HG02759 (cell line): ENCODE data around the gene CXCL13.
A peak's percentile ranks its signal among the peaks of the same experiment; 100 is the strongest.
"Not testable (repeated sequence)": the region's sequence is repeated elsewhere in the genome, so short reads cannot be mapped to it uniquely, and the experiment has no call there.

Experiments used
- ATAC-seq: cut with Tn5 transposase; IDR thresholded peaks from one replicate; pipeline ENCODE4 v1.9.1; 2021; ENCODE audit warnings: mild to moderate bottlenecking, moderate library complexity; ENCODE audit not compliant: unreplicated experiment

CXCL13 gene, protein sequence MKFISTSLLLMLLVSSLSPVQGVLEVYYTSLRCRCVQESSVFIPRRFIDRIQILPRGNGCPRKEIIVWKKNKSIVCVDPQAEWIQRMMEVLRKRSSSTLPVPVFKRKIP

DNA sequence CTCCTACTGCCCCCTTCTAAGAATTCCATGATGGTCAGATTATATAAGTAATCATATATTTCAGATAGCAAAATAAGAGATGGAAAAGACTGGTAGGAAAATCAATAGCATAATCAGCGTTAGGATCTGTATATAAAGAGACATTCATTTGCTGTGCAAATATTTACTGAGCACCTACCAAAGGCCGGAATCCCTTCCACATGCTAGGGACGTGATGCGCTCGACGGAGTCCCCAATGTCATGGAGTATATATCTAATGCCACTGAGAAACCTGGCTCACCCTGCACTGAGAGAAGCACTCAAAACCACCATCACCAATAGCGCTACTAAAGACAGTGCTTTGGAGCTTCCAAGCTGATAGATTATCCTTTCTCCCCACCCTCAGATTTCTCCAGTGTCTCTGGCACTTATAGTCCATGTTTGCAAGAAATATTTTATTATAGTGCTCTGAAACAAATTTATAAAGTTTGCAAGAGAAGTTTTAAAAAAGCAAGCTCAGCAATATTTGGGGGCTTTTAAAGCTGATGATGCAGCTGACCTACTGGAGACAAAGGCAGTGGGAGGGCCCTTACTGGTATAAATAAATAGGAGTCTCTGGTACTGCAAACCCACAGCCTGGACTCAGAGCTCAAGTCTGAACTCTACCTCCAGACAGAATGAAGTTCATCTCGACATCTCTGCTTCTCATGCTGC lies at the start of gene CXCL13:
CXCL13 (plus strand) TSS at position 611 of the 693 bp plus-strand sequence; CDS start at position 657, 46 bp downstream.
- ATAC-seq, result no peak

DNA sequence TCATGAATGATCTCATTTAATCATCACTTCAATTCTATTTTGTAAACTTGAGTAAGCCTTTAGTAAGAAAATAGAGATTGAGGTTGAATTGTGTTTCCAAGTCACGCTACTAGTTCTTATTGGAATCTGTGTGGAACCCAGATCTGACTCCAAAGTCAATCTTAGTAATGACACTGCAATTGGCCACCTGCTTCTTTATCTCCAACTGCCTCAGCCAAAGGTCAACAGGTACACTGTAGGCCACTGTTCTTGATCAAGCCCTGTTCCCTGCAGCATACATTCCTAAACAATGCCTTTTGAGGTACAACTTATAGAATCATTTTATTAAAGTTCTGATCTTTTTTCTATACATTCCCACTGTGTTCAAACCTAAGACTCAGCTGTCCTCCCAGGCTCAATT lies 45.5 kb upstream of the CXCL13 start:
- ATAC-seq, result no peak

DNA sequence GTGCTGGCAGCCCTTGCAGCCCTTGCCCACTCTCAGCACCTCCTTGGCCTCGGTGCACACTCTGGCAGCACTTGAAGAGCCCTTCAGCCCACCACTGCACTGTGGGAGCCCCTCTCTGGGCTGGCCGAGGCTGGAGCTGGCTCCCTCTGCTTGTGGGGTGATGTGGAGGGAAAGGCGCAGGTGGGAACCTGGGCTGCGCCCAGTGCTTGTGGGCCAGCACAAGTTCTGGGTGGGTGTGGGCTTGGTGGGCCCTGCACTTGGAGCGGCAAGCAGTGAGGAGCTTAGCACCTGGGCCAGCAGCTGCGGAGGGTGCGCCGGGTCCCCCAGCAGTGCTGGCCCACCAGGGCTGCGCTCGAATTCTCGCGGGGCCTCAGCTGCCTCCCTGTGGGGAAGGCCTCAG lies 43.9 kb upstream of the CXCL13 start:
- ATAC-seq, result not testable (repeated sequence)

DNA sequence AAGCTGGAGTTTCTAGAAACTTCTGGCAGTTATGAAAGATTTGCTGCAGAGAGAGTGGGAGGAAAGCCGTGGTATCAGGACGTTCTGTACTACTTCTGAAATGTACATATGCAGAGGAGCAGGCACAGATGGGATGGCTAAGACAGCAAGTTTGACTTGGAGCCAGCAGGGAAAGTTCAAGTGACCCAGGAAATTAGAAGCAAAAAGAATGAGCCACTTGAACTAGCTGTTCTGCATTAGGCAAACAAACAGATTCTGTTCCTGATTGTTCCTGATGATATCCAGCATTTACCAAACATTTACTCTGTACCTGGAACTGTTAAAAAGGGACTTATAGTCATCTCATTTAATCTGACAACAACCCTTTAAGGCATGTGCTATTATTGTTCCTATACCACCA lies 41.4 kb upstream of the CXCL13 start:
- no peak for ATAC-seq

DNA sequence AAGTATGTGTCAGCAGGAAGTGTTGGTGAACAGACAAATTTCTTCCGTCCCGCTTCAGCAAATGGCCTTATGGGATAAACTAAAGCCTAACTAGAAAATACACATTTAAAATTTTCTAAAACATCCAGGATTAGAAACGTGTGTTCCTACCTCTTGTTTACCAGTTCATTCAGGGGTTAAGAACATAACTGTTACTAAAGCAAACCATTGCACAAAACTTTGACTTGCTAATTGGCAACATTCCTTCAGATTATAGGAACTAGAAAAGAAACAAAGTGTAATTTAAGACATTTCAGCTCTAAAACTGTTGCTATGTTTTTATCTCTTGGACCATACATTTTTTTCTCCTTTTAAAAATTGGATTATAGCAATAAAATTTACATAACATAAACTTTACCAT lies 39.5 kb upstream of the CXCL13 start:
- ATAC-seq, result no peak

DNA sequence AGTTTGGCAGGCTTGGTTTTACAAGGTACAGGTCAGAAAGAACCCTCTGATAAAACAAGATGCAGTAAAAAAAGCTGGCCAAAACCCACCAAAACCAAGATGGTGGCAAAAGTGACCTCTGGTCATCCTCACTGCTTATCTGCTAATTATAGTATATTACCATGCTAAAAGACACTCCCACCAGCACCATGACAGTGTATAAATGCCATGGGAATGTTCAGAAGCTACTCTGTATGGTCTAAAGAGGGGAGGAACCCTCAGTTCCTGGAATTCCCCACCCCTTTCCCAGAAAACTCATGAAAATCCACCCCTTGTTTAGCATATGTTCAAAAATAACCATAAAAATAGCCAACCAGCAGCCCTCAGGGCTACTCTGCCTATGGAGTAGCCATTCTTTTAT lies 38.1 kb upstream of the CXCL13 start:
- no peak for ATAC-seq

DNA sequence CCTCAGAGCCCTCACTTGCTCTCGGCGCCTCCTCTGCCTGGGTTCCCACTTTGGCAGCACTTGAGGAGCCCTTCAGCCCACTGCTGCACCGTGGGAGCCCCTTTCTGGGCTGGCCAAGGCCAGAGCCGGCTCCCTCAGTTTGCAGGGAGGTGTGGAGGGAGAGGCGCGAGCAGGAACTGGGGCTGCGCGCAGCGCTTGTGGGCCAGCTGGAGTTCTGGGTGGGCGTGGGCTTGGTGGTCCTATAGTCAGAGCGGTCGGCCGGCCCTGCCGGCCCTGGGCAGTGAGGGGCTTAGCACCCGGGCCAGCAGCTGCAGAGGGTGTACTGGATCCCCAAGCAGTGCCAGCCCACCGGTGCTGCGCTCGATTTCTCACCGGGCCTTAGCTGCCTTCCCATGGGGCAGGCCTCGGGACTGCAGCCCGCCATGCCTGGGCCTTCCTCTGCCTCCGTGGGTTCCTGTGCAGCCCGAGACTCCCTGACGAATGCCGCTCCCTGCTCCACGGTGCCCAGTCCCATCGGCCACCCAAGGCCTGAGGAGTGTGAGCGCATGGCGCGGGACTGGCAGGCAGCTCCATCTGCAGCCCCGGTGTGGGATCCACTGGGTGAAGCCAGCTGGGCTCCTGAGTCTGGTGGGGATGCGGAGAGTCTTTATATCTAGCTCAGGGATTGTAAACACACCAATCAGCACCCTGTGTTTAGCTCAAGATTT lies 35.0 kb upstream of the CXCL13 start:
- not testable (repeated sequence) for ATAC-seq

DNA sequence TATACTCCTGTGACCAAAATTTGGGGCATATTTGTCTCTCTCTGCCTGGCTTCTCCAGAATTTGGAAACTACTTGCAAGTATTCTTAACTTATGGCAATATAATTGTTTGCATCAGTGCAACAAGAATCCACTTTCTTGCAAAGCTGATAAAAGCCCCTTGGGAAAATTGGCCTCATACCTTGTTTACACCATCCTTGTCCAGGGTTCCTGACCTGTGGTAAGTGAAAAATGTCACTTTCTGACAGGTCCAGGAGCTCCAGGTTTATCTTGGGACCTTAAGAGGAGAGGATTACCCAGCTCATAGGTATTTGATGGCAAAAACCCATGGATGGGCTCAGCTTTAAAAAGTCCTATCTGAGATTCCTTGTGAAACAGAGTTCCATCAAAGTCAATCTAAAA lies 29.3 kb upstream of the CXCL13 start:
- no peak for ATAC-seq

DNA sequence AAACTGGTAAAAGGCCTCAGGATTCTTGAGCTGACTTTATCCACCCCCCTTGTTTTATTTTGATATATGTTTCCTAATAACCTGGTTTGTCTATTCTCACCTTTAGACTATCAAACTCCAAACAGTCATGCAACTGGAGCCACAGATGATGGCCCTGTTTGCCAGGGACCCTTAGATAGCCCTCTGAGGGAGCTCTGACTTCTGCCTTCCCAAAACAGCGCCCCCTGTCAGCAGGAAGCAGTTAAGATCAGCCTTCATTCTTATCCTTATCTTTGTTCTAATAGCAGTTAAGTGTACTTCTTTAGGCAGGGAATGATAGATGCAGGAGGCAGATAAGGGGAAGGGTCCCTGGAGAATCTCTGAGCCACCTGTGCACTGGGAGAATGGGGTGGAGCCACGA lies 27.5 kb upstream of the CXCL13 start:
- no peak for ATAC-seq

DNA sequence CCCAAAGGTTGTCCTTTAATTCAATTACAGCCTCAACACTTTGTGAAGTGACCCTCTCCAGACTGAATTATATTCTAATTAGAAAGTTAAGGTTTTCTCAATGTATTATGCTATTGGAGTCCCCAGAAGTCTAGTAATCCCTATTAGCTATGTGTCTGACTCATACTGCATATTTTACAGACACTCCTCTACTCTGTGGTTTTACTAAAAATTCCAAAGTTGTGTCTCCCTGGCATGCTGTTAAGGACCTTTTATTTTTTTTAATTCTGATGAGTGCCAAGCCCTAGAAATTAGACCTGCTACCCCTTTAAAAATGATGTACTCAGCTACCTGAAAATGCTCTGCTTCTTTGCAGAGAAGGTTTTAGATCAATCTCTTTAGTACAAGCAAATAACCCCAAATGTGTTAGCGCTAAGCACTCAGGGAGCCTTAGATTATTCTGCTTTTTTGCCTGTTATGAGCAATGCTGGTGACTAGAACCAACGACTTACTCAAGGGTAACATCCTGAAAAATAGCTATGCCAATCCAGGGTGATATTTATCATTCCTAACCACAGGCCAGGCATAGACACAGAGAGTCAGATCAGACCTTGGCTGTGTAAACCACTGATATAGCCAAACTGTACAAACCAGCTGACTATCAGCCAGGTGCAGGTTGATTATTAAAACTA lies 26.1 kb upstream of the CXCL13 start:
- no peak for ATAC-seq

DNA sequence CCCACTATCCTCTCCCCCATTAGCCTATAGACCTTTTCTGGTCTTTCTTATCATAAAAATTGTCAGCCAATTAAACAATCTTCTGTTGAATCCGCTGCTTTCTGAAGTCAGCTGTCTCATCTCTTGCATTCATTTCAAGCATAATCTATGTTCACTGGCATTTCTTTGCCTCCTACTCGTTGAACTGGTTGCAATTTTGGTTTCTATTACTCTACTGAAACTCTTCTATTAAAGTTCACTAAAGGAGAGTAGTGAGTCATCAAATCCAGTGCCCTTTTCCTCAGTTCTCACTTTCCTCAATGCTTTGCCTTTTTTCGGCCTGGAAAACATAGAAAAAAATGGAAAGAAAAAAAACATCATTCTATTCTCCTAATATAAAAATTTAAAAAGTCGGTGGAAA lies 23.9 kb upstream of the CXCL13 start:
- ATAC-seq, result peak; percentile 58

DNA sequence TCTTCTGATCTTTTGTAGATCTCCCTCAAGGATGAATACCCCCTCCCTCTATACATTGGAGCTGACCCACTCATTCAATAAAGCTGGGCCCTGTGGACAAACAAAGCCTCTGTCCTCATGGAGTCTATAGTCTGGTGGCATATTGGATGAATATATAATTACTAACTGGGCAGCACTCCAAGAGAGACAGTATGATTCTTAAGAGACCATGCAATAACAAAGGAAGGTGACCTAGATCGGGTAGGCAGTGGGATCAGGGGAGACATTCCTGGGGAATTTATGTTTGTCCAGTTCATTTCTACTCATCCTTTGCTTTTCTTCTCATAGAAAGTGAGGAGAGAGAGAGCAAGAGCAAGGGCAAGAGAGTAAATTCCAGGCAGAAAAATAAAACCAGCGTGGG lies 23.5 kb upstream of the CXCL13 start:
- no peak for ATAC-seq

DNA sequence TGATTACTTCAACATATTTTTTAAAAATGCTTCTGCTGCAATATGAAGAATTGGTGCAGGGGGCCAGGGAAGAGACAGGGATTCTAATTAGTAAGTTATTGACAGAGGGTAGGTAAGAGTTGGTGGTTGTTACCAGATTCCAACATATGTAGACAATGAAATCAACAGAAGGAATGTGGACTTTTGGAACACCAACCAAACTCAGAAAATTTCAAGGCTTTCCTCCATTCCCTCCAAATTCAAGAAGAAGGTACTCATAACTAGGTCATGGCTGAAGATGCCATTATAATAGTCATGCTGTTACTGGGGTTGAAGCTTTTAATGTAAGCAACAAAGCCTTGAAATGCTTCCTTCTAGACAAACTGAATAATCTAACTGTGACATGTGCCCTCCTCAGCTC lies 22.9 kb upstream of the CXCL13 start:
- no peak for ATAC-seq

DNA sequence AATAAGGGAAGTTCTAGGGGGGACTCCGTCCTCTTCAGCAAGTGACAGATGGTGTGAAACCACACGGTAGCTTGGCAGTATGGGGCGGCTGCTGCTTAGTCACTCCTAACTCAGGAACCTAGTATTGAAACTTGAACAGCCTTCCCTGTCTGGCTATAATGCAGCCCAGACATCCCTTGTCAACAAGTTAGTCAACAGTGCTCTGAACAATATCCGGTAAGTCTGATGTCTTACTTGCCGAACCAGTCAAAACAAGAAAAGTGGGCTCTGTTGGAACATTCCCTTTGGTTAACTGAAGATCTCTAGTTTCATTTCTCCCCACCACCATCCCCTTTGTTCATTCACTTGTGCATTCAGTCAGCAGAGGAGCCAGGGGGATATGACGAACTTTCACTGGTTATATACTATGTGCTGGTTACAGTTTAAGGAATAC lies 18.7 kb upstream of the CXCL13 start:
- ATAC-seq, result peak; percentile 98

DNA sequence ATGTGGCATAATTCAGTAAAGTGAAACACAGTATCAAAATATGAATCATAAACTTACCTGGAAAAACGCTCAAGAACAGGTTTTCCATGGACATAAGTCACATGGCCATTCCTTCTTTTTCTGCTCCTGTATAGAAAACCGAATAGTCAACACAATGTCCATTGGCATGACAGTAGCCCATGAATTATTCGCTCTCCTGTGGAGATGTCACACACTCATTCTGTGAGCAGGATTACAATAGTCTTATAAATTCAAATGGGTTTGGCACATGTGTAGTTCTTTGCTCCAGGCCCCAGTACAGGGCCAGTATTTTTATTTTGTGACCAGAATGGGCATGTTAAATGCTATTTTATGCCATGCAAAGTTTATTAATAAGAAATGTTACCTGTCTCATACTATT lies 15.1 kb upstream of the CXCL13 start:
- no peak for ATAC-seq

DNA sequence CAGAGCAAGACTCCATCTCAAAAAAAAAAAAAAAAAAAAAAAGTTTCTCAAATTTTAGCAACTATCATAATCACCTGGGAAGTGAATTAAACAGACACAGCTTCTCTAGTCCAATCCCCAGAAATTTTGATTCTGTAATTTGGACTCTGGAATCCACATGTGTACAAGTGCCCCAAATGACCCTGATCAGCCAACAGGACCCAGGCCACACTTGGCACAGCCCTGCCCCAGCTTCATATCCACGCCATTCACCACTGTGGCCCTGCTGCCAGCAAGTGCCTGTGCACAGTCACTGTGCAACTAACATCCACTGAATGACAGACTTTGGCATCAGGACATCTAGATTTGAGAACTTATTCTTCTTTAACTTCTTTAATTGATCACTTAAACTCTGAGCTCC lies 14.1 kb upstream of the CXCL13 start:
- ATAC-seq, result no peak

DNA sequence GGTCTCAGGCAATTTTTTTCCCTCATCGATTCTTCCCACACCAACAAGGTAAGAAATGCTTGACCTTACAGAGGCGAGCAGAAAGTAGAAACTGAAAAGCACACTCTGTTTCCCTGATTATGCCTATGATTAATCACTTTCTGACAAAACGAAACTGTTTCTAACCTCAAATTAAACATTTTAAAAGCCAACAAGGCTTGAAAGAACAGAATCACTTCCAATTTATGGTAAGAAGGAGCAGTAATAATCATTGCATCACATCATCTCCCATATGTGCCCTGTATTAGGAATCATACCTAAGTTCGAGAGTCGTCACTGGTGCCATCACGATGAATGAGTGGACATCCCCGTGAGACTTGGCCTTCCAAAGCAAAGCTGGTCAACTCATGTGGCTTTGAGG lies 12.5 kb upstream of the CXCL13 start:
- ATAC-seq, result no peak

DNA sequence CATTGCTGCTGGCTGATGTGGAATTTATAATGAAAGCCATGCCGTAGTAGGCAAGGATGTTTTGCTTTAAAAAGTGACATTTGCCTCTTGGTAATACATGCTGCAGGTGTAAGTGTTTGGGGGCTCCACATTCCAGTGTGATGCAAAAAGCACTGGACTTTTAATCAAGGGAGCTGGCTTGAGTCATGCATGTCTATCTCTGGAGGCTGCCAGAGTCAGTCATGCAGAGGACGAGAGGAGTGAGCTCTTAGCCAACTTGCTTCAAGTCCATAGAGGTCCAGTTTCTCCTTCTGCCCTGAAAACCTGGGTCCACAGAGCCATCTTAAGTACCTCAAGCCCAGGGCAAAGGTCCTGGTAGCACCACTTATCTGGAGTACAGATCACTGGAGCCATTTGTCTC lies 11.6 kb upstream of the CXCL13 start:
- ATAC-seq, result no peak

DNA sequence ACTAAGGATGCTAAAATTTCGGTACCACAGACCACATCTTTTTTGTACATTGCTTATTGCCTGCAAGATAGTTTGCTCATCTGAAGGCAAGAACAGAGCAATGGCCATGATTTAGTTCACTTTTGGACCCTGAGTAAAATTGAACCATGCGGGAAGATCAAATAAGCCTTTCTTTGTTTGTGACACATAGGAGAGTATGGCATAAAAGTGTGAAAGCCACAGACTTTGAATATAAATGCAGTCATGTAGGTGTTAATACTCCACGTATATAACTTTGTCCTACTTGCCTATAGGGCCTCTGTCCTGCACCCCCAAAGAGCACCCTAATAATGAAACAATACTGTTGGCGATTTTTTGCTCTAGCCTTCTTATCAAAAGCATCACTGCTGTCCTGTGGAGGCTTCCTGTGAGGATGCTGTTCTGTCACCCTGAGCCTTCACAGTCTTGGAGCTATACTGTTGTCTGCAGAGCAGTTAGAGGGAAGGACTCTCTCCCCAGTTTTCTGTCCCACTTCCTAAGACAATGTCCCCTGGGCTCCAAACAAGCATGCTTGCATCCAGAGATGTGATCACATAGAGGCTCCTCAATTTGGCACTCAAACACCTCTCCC lies 10.2 kb upstream of the CXCL13 start:
- no peak for ATAC-seq

DNA sequence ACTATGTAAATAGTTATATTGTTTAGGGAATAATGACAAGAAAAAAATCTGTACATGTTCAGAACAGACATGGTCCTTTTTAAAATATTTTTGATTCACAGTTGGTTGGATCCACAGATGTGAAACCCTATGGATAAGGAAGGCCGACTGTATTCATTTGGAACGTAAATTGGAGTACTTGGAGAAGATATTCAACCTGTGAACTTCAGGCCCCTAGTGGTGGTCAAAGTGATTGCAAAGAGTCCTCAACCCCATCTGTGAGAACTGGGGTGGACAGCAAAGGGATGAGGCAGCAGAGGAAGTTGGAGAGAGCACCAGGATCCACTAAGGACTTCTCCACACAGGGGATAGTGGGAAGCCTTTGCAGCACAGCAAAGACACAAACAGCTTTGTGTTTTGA lies 6.2 kb upstream of the CXCL13 start:
- no peak for ATAC-seq
